ENCODE results near the gene RAPGEF1. TPM values are rescaled to one million over a fixed set of nuclear protein-coding genes. Genes with fewer than 3 reads are reported as not detected.

Gene RAPGEF1
- total RNA-seq, 4 donors from 2014 or later: 43.0 to 58.3 (median 51.7) TPM

GRCh38 chr9:131562032-131562959, 177.6 kb downstream of the RAPGEF1 start:
- Histone ChIP-seq H3K27ac (no peak overlapping the region), H3K9me3 (peaks cover 5% of the 10 kb centered on the region), H3K4me3 (no peak overlapping the region), H3K27me3 (no peaks in the 10 kb centered on the region), H3K4me1 (no peaks in the 10 kb centered on the region), H3K36me3 (no peaks in the 10 kb centered on the region)
- WGBS: 57% methylated on average over 9 of the region's 9 CpGs
- no peak for TF ChIP-seq POLR2A (IDR thresholded peaks at IDR 0.05)
- no peak for TF ChIP-seq POLR2AphosphoS5 (IDR thresholded peaks at IDR 0.05)
- TF ChIP-seq CTCF (IDR thresholded peaks at IDR 0.05): no peak
- TF ChIP-seq EP300 (IDR thresholded peaks at IDR 0.05): no peak
- no peak for DNase-seq (ENCODE audit: low spot score in 2 of 2)

GRCh38 chr9:131559421-131560000, 180.4 kb downstream of the RAPGEF1 start:
- Histone ChIP-seq H3K9me3 (peaks cover 5% of the 10 kb centered on the region), H3K27me3 (peaks cover 23% of the 10 kb centered on the region), H3K36me3 (no peaks in the 10 kb centered on the region), H3K4me3 (no peak overlapping the region), H3K4me1 (no peaks in the 10 kb centered on the region), H3K27ac (no peak overlapping the region)
- no peak for DNase-seq (ENCODE audit: low spot score in 2 of 2)
- no peak for TF ChIP-seq POLR2AphosphoS5 (IDR thresholded peaks at IDR 0.05)
- WGBS: 63% methylated on average over 1 of the region's 1 CpG

GRCh38 chr9:131557855-131558548, 181.9 kb downstream of the RAPGEF1 start:
- WGBS: 95% methylated on average over 18 of the region's 25 CpGs
- peaks cover 38% of the 10 kb centered on the region for H3K27me3 ChIP-seq
- no peak overlapping the region for H3K4me3 ChIP-seq
- DNase-seq (ENCODE audit: low spot score in 2 of 2): no peak
- no peaks in the 10 kb centered on the region for H3K36me3 ChIP-seq
- TF ChIP-seq POLR2A (IDR thresholded peaks at IDR 0.05): no peak
- no peak for TF ChIP-seq POLR2AphosphoS5 (IDR thresholded peaks at IDR 0.05)
- TF ChIP-seq EP300 (IDR thresholded peaks at IDR 0.05): no peak
- no peak for TF ChIP-seq CTCF (IDR thresholded peaks at IDR 0.05)
- H3K4me1 ChIP-seq: no peaks in the 10 kb centered on the region
- no peak overlapping the region for H3K27ac ChIP-seq
- H3K9me3 ChIP-seq: peaks cover 5% of the 10 kb centered on the region

GRCh38 chr9:131555841-131556673, 183.8 kb downstream of the RAPGEF1 start:
- 86% methylated on average over 14 of the region's 15 CpGs for WGBS
- H3K4me3 ChIP-seq: no peak overlapping the region
- peaks cover 52% of the 10 kb centered on the region for H3K27me3 ChIP-seq
- H3K4me1 ChIP-seq: no peaks in the 10 kb centered on the region
- no peaks in the 10 kb centered on the region for H3K36me3 ChIP-seq
- TF ChIP-seq POLR2AphosphoS5 (IDR thresholded peaks at IDR 0.05) (no peak), CTCF (IDR thresholded peaks at IDR 0.05) (no peak), EP300 (IDR thresholded peaks at IDR 0.05) (no peak), POLR2A (IDR thresholded peaks at IDR 0.05) (no peak)
- DNase-seq (ENCODE audit: low spot score in 2 of 2): no peak
- no peak overlapping the region for H3K27ac ChIP-seq
- H3K9me3 ChIP-seq: peaks cover 5% of the 10 kb centered on the region

DNA sequence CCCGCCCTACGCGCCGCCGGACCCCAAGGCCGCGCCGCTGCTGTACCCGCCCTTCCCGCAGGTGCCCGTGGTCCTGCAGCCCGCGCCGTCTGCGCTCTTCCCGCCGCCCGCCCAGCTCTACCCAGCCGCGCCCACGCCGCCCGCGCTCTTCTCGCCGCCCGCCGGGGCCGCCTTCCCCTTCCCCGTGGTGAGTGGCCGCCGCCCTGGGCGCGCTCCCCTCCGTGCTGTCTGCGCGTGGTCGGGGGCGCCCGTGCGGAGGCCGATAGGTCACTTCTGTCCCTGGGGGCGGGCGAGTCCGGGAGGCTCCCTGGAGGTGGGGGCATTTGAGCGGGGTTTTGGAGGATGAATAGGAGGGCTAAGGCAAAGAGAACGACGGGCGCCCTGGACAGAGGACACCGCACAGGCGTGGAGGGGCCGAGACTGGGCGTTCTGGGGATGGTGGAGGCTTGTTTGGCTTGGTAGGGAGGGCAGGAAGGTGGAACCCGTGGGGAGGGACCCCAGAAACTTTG, 185.0 kb downstream of the RAPGEF1 start:
- DNase-seq (ENCODE audit: low spot score in 2 of 2): no peak
- peaks cover 52% of the 10 kb centered on the region for H3K27me3 ChIP-seq
- no peak overlapping the region for H3K27ac ChIP-seq
- no peaks in the 10 kb centered on the region for H3K4me1 ChIP-seq
- H3K36me3 ChIP-seq: no peaks in the 10 kb centered on the region
- TF ChIP-seq POLR2A (IDR thresholded peaks at IDR 0.05) (no peak), POLR2AphosphoS5 (IDR thresholded peaks at IDR 0.05) (no peak), CTCF (IDR thresholded peaks at IDR 0.05) (no peak), EP300 (IDR thresholded peaks at IDR 0.05) (no peak)
- 29% methylated on average over 27 of the region's 54 CpGs for WGBS
- H3K9me3 ChIP-seq: no peaks in the 10 kb centered on the region
- no peak overlapping the region for H3K4me3 ChIP-seq
